GM19328 (cell line): Measurements from ENCODE around the gene CKB.

Source experiments
- ATAC-seq: cut with Tn5 transposase; IDR thresholded peaks from one replicate; pipeline ENCODE4 v1.9.1; 2021; ENCODE audit warnings: mild to moderate bottlenecking, moderate library complexity; ENCODE audit not compliant: unreplicated experiment

The CKB gene

GRCh38 chr14:103492156-103492925, 30.3 kb downstream of the CKB start:
- no peak for ATAC-seq

- no peak for ATAC-seq
Observed at GRCh38 chr14:103491691-103492090, 30.9 kb downstream of the CKB start.

GRCh38 chr14:103489621-103490020, 33.0 kb downstream of the CKB start:
- no peak for ATAC-seq

- ATAC-seq = no peak
Observed at GRCh38 chr14:103488960-103489359, 33.7 kb downstream of the CKB start.

GRCh38 chr14:103488071-103488470, 34.6 kb downstream of the CKB start:
- ATAC-seq = no peak

GRCh38 chr14:103485504-103485903, 37.1 kb downstream of the CKB start:
- no peak for ATAC-seq

- no peak for ATAC-seq
Observed at GRCh38 chr14:103483600-103483999, 39.0 kb downstream of the CKB start.

- ATAC-seq = no peak
Observed at GRCh38 chr14:103480595-103480994, 42.0 kb downstream of the CKB start.

- no peak for ATAC-seq
Observed at GRCh38 chr14:103476631-103477030, 46.0 kb downstream of the CKB start.

- no peak for ATAC-seq
Observed at GRCh38 chr14:103476065-103476464, 46.6 kb downstream of the CKB start.

- ATAC-seq = no peak
Observed at GRCh38 chr14:103474893-103475292, 47.7 kb downstream of the CKB start.

- no peak for ATAC-seq
Observed at GRCh38 chr14:103472939-103473338, 49.7 kb downstream of the CKB start.
